ENCODE data around the gene CRMP1.
"Not testable (repeated sequence)": the region's sequence is repeated elsewhere in the genome, so short reads cannot be mapped to it uniquely, and the experiment has no call there.

DNA sequence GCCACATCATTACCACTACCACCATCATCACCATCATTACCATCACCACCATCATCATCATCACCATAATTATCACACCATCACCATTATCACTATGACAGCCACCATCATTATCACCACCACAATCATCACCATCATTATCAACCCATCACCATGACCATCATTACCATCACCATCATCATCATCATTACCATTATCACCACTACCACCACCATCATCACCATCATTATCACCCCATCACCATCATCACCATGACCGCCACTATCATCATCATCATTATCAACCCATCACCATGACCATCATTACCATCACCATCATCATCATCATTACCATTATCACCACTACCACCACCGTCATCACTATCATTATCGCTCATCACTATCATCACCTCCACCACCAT lies 36.5 kb downstream of the CRMP1 start:
- not testable (repeated sequence) for TF ChIP-seq HDGF (IDR thresholded peaks at IDR 0.05; ENCODE audit: borderline replicate concordance); SP1 (IDR thresholded peaks at IDR 0.05); FOXM1 (IDR thresholded peaks at IDR 0.05; ENCODE audit: borderline replicate concordance); ELF4 (IDR thresholded peaks at IDR 0.05); SUZ12 (IDR thresholded peaks at IDR 0.05); TARDBP (IDR thresholded peaks at IDR 0.05); L3MBTL2 (conservative IDR thresholded peaks at IDR 0.05); ARNT (IDR thresholded peaks at IDR 0.05)
- TF ChIP-seq, protein P1, sequence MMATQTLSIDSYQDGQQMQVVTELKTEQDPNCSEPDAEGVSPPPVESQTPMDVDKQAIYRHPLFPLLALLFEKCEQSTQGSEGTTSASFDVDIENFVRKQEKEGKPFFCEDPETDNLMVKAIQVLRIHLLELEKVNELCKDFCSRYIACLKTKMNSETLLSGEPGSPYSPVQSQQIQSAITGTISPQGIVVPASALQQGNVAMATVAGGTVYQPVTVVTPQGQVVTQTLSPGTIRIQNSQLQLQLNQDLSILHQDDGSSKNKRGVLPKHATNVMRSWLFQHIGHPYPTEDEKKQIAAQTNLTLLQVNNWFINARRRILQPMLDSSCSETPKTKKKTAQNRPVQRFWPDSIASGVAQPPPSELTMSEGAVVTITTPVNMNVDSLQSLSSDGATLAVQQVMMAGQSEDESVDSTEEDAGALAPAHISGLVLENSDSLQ (IDR thresholded peaks at IDR 0.05), result not testable (repeated sequence)

All from HEK293T (cell line).